Activated B cell treated with CpG ODN at 0.5 μM for 24 hours (primary cell): Measurements from ENCODE around the gene PARK7. TPM values are rescaled to one million over a fixed set of nuclear protein-coding genes. Genes with fewer than 3 reads are reported as not detected.
"Not testable (repeated sequence)": the region's sequence is repeated elsewhere in the genome, so short reads cannot be mapped to it uniquely, and the experiment has no call there.

Experiments
- ATAC-seq: fragments of 200-7000 bp; cut with Tn5 transposase; one replicate; pipeline ENCODE4 v1.10.0; 2021; ENCODE audit warnings: low read depth, mild to moderate bottlenecking, moderate library complexity
- CTCF ChIA-PET: fragments of 350-600 bp; sonication (Branson Sonifier 250); formaldehyde crosslinking; loops from one replicate; lab custom pipeline; 2021; ENCODE audit warnings: antibody characterized with exemption; lab: Charles Lee
- POLR2A ChIA-PET: fragments of 350-600 bp; sonication (Branson Sonifier 250); formaldehyde crosslinking; loops from one replicate; lab custom pipeline; 2021; ENCODE audit warnings: antibody characterized with exemption; lab: Charles Lee
- DNase-seq: peaks from one replicate; pipeline ENCODE4 v3.0.0; 2022
- H3K27ac Mint-ChIP-seq: one replicate; pipeline ENCODE4 v1.8.0; 2020; ENCODE audit warnings: mixed read lengths
- H3K27me3 Mint-ChIP-seq: one replicate; pipeline ENCODE4 v1.8.0; 2021; ENCODE audit warnings: mixed read lengths
- H3K36me3 Mint-ChIP-seq: one replicate; pipeline ENCODE4 v1.8.0; 2021; ENCODE audit warnings: low read depth, mixed read lengths
- H3K4me1 Mint-ChIP-seq: one replicate; pipeline ENCODE4 v1.8.0; 2021; ENCODE audit warnings: mixed read lengths
- H3K4me3 Mint-ChIP-seq: one replicate; pipeline ENCODE4 v1.8.0; 2020; ENCODE audit warnings: mild to moderate bottlenecking, mixed read lengths
- H3K9me3 Mint-ChIP-seq: one replicate; pipeline ENCODE4 v1.8.0; 2020; ENCODE audit warnings: mixed read lengths
- CTCF ChIP-seq: fragments of 200-600 bp; IDR thresholded peaks from one replicate; pipeline ENCODE4 v1.8.0; 2022; ENCODE audit warnings: antibody characterized with exemption, mild to moderate bottlenecking
- intact Hi-C: fragments of 100-400 bp; cut with micrococcal nuclease; formaldehyde crosslinking; loops from one replicate; pipeline ENCODE4 v1.15.1; 2024
- total RNA-seq: library from RNA; stranded (reverse); gene quantifications from 2 replicates; pipeline ENCODE4 v1.2.3, GENCODE V29; 2022

Gene PARK7
- total RNA-seq, 1 donor from 2014 or later: 242 TPM

DNA sequence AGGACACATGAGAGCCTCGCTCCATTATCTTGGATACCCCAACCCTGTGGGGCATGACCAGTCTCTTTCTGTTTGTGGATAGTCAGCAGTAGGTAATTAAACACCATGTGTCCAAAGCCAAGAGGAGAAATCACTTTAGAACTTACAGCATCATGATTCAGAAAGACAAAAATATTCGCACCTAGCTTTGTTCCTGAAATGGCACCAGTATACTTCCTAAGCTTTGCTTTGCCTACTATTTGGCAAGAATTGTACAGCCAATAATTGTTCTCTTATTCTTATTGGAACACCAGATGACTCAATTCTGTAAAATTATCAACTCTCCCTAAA, 45.0 kb upstream of the PARK7 start:
- no peak for DNase-seq
- H3K9me3 Mint-ChIP-seq: no peaks in the 10 kb centered on the region
- intact Hi-C loops: no loop called here
- peaks cover 17% of the 10 kb centered on the region for H3K4me1 Mint-ChIP-seq
- H3K27ac Mint-ChIP-seq: no peak overlapping the region
- TF ChIP-seq CTCF: no peak
- no peak overlapping the region for H3K4me3 Mint-ChIP-seq
- ChIA-PET CTCF (no interaction called here), POLR2A (no interaction called here)
- ATAC-seq: no peak
- peaks cover 3% of the 10 kb centered on the region for H3K27me3 Mint-ChIP-seq
- H3K36me3 Mint-ChIP-seq: no peaks in the 10 kb centered on the region

DNA sequence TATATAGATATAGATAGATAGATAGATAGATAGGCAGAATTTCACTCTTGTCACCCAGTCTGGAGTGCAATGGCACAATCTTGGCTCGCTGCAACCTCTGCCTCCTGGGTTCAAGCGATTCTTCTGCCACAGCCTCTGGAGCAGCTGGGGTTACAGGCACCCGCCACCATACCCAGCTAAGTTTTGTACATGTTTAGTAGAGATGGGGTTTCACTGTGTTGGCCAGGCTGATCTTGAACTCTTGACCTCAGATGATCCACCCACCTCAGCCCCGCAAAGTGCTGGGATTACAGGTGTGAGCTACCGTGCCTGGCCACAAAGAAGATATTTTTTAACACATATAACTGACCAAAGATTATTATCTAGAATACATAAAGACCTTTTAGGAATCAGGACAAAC, 43.5 kb upstream of the PARK7 start:
- not testable (repeated sequence) for H3K36me3 Mint-ChIP-seq

GRCh38 chr1:7919880-7920279, 41.6 kb upstream of the PARK7 start:
- Mint-ChIP-seq H3K9me3 (no peaks in the 10 kb centered on the region), H3K4me1 (peaks cover 4% of the 10 kb centered on the region), H3K36me3 (no peaks in the 10 kb centered on the region), H3K4me3 (no peak overlapping the region), H3K27me3 (peaks cover 3% of the 10 kb centered on the region), H3K27ac (no peak overlapping the region)
- POLR2A ChIA-PET: interaction anchor here (0.7 kb wide), 1 partner anchor 21 kb away, joined by 3 read pairs; the partner anchor contains the start of gene TNFRSF9
- DNase-seq (no peak), ATAC-seq (no peak)
- CTCF ChIA-PET: no interaction called here
- intact Hi-C loops: no loop called here
- no peak for TF ChIP-seq CTCF

More for the DNA sequence above, 43.5 kb upstream of the PARK7 start:
- H3K9me3 Mint-ChIP-seq, H3K27ac Mint-ChIP-seq, H3K27me3 Mint-ChIP-seq, H3K4me3 Mint-ChIP-seq, DNase-seq, H3K4me1 Mint-ChIP-seq, intact Hi-C loops, ATAC-seq, CTCF ChIA-PET: not testable (repeated sequence)
- POLR2A ChIA-PET: interaction anchor here (0.6 kb wide), 1 partner anchor 28 kb away, joined by 5 read pairs; no protein-coding TSS in a partner anchor

DNA sequence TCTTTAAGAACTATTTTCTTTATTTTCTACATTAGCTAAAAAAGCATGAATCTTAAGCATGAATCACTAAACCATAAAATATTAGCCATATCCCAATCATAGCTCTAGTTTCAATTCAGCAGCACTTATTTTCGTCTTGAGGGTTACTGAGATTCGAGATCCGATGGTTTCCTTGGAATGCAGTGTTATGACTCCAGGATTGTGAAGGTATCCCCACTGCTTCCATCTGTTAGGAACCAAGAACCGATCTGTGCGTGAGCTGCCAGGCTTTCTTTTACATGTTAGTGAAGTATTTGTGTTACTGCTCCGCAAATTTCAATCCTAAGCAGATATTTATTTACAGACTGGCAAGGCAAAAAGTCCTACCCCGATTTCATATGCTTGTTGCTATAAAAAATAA, 39.7 kb upstream of the PARK7 start:
- H3K27ac Mint-ChIP-seq: no peak overlapping the region
- TF ChIP-seq CTCF: no peak

DNA sequence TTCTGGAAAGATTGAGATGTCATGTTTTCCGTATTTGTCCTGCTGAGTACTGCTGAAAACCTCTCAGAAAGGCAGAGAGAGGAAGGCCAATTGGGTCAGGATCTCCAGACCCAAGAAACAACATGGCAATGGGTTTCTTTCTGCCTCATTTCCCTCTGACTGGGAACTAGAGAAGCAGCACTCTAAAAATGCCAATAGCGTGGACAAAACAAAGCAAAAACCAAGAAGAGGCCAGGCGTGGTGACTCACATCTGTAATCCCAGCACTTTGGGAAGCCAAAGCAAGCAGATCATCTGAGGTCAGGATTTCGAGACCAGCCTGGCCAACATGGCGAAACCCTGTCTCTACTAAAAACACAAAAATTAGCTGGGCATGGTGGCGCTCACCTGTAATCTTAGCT, 39.2 kb upstream of the PARK7 start:
- H3K27me3 Mint-ChIP-seq: peaks cover 6% of the 10 kb centered on the region
- ChIA-PET POLR2A (no interaction called here), CTCF (interaction anchor here (1.8 kb wide), 1 partner anchor 170 kb away, joined by 5 read pairs; no protein-coding TSS in a partner anchor)
- ATAC-seq (no peak), DNase-seq (no peak)
- H3K9me3 Mint-ChIP-seq: no peaks in the 10 kb centered on the region
- no peak overlapping the region for H3K27ac Mint-ChIP-seq
- TF ChIP-seq CTCF: no peak
- H3K4me1 Mint-ChIP-seq: peaks cover 4% of the 10 kb centered on the region
- no peak overlapping the region for H3K4me3 Mint-ChIP-seq
- intact Hi-C loops: no loop called here
- no peaks in the 10 kb centered on the region for H3K36me3 Mint-ChIP-seq

More for the DNA sequence above, 39.7 kb upstream of the PARK7 start:
- H3K36me3 Mint-ChIP-seq: no peaks in the 10 kb centered on the region
- no peaks in the 10 kb centered on the region for H3K9me3 Mint-ChIP-seq
- no peak for ATAC-seq
- ChIA-PET CTCF (no interaction called here), POLR2A (no interaction called here)
- intact Hi-C loops: no loop called here
- peaks cover 4% of the 10 kb centered on the region for H3K27me3 Mint-ChIP-seq
- H3K4me1 Mint-ChIP-seq: peaks cover 4% of the 10 kb centered on the region
- H3K4me3 Mint-ChIP-seq: no peak overlapping the region
- no peak for DNase-seq

- intact Hi-C loops, H3K9me3 Mint-ChIP-seq, CTCF ChIA-PET, ATAC-seq, H3K27ac Mint-ChIP-seq, H3K4me1 Mint-ChIP-seq, DNase-seq, H3K36me3 Mint-ChIP-seq, H3K4me3 Mint-ChIP-seq, POLR2A ChIA-PET: not testable (repeated sequence)
- peaks cover 10% of the 10 kb centered on the region for H3K27me3 Mint-ChIP-seq
Measured at GRCh38 chr1:7927061-7927460, 34.5 kb upstream of the PARK7 start.
